Erythroblast (primary cell): ENCODE measurements around the gene BRMS1.
"Not testable (repeated sequence)": the region's sequence is repeated elsewhere in the genome, so short reads cannot be mapped to it uniquely, and the experiment has no call there.

Experiments used
- DNase-seq, 2 experiments: peaks; one replicate each; lab custom pipeline; 2025; lab: John Stamatoyannopoulos, UW
- GATA1 ChIP-seq: IDR thresholded peaks from 2 replicates; pipeline ENCODE4 v1.6.1; 2011; ENCODE audit warnings: low read depth, mild to moderate bottlenecking, control low read depth, low read length, moderate library complexity
- POLR2A ChIP-seq: IDR thresholded peaks from 2 replicates; pipeline ENCODE4 v1.6.1; 2011; ENCODE audit warnings: mild to moderate bottlenecking, low read length

BRMS1 gene

DNA sequence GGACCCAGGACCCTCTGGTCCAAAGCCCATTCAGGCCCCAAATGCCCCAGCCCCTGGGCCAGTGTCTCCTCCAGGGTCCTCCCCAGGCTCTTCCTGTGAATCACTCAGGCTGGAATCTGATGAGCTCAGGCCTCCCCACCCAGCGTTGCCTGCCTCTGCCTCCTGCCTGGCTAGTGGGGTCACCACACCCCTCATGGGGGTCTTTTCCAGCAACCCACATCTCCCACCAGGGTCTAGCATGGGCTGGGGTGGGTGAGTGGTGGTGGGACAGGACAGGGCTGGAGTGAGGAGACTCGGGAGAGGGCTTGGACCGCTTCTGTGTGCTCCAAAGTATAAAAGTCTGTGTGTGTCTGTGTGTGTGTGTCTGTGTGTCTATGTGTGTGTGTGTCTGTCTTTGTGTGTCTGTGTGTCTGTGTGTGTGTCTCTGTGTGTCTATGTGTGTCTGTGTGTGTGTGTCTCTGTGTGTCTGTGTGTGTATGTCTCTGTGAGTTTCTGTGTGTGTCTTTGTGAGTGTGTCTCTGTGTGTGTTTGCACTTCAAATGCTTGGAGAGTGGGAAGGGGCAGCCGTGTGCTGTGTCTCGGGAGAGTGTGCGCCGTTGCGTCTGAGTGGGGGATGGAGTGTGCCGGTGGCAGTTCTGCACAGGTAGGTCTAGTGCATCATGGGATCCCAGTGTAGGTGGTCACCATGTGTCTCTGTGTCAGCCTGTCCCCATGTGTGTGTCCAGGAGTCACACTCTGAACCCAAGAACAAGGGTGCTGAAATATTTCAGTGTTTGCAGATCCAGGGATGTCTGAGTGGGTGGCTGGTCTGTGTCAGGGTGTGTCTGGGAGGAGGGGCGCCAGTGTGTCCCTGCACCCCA, 17.5 kb downstream of the BRMS1 start:
- TF ChIP-seq POLR2A (no peak), GATA1 (no peak)
- DNase-seq, result no peak

DNA sequence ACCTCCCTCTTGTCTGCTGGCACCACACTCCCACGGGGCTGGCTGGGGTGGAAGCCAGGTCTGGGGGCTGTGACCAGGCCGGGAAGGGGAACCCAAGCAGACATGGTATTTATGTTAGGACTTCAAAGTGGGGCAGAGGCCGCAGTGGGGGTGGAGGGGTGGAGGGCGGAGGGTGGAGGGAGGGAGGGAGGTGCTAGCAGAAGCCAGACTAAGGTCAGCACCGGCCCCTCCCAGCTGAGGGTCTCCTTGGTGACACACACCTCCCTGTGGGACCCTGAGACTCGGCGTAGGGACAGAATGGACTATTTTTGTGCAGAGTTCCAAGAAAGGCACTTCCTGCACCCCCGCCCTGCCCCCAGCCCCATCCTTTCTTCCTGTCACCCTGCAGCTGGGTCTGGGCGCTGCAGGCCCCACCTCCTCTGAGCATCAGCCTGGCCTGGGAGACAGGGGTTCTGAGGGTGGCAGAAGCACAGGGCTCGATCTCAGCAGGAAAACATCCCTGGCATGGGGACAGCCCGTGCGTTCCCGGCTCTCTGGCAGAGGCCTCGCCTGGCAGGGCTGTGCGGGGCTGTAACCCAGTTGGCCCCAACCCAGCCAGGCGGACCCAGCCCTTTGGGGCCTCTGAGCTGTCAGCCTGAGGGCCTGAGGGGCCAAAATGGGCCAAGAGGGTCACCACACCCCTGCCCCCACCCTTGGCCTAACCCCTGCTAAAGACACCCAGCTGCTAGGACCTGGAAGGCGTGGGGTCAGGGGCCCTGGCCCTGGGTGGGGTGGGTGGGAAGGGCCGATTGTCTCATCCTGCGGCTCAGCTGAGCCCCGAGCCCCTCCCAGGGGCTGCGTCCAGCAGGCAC, 18.4 kb downstream of the BRMS1 start:
- TF ChIP-seq POLR2A (no peak), GATA1 (no peak)
- DNase-seq, result no peak

DNA sequence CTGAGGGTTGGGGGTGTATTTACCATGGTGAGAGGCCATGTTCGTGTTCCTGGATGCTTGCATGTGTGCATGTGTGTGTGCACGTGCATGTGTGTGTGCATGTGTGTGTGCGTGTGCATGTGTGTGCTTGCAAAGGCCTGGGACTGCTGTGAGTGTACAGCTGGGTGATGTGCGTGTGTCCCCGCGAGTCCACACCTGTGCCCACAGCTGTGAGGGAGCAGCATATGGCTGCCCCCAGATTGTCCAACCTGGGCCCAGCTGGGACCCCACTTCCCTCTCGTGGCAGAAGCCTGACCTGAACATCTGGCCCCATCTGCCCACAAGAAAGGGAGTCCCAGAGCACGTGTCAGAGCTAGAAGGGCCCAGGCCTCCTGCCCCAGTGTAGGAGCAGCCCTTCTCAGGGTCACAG, 19.6 kb downstream of the BRMS1 start:
- no peak for DNase-seq
- no peak for TF ChIP-seq POLR2A
- TF ChIP-seq GATA1, result no peak

DNA sequence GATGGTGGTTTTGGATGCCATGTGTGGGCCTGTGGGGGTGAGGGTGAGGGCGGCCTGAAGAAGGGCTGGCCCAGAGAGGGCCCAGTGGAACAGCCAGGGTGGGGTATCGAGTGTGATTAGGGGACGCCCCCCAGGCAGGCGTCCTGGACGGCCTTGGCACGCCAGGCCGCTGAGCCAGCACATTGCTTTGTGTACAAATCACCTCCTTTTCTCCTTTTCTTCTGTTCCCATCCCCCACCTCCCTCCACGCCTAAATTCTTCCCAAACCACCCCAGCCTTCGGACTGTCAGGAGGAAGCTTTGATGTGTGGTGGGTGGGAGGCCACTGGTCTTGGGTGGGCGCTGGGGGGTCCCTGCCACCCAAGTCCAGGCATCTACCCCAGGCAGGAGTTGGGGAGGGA, 20.2 kb downstream of the BRMS1 start:
- DNase-seq, result no peak
- no peak for TF ChIP-seq GATA1
- TF ChIP-seq POLR2A, result no peak

DNA sequence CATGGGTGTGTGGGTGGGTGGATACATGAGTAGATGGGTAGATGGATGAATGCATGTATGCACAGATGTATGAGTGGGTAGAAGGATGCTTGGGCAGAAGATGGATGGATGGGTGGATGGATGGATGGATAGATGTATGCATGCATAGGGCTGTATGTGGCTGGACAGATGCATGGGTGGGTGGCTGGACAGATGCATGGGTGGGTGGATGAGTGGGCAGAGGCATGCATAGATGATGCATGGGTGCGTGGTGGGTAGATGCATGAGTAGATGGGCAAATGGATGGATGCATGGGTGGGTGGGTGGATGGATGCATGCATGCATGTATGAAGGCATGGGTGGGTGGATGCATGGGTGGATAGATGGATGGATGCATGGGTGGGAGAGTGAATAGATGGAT, 21.2 kb downstream of the BRMS1 start:
- TF ChIP-seq GATA1 (no peak), POLR2A (no peak)
- DNase-seq, result no peak

DNA sequence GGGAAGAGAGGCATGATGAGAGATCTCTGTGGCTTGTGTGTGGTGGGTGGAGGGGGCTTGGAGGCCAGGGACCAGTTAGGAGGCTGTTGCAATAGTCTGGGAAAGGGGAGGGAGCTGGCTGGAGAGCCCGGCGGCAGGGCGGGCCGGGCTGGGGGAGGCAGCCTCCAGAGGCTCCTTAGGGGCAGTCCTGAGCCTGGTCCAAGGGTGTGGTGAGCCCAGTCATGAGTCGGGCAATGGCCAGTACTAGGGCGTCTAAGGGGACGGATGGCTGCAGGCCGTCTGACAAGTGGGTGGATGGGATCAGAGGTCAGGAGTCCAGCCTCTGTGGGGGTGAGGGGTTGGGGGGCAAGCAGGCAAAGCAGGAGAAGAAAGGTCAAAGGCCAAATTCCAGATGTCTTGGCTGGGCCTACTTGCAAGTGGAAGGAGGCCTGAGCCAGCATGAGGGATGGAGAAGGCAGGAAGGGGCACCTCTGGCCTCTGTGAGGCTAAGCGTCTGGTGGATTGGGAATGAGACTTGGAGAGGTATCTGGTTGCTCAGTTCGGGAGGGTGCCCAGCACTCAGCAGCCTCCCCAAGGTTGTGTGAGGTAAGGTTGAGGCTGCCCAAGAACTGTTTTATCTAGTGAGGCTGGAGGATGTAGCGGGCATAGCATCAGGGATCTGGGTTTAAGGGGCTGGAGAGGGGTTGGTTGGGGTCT, 22.0 kb downstream of the BRMS1 start:
- DNase-seq, result no peak
- TF ChIP-seq GATA1 (no peak), POLR2A (no peak)

DNA sequence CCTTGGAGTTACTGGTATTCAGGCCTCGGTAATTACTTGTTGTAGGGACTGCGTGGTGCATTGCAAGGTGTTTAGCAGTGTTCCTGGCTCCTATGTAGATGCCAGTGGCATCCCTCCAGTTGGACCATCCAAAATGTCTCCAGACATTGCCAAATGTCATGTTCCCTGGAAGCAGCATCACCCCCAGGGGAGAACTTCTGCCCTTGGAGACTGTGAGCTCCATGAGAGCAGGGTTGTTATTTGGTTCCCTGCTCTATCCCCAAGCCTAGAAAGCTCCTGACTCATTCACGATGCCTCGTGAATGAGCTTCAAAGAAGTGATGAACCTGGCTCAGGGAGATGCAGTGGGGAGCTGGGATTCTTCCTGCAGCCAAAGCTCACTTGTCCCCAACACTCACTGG, 23.3 kb downstream of the BRMS1 start:
- DNase-seq, result no peak
- TF ChIP-seq POLR2A (no peak), GATA1 (no peak)

DNA sequence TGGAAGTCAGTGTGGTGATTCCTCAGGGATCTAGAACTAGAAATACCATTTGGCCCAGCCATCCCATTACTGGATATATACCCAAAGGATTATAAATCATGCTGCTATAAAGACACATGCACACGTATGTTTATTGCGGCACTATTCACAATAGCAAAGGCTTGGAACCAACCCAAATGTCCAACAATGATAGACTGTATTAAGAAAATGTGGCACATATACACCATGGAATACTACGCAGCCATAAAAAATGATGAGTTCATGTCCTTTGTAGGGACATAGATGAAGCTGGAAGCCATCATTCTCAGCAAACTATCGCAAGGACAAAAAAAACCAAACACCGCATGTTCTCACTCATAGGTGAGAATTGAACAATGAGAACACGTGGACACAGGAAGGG, 24.2 kb downstream of the BRMS1 start:
- DNase-seq, result not testable (repeated sequence)

DNA sequence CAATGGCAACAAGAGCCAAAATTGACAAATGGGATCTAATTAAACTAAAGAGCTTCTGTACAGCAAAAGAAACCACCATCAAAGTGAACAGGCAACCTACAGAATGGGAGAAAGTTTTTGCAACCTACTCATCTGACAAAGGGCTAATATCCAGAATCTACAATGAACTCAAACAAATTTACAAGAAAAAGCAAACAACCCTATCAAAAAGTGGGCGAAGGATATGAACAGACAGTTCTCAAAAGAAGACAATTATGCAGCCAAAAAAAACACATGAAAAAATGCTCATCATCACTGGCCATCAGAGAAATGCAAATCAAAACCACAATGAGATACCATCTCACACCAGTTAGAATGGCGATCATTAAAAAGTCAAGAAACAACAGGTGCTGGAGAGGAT, 24.6 kb downstream of the BRMS1 start:
- not testable (repeated sequence) for DNase-seq

DNA sequence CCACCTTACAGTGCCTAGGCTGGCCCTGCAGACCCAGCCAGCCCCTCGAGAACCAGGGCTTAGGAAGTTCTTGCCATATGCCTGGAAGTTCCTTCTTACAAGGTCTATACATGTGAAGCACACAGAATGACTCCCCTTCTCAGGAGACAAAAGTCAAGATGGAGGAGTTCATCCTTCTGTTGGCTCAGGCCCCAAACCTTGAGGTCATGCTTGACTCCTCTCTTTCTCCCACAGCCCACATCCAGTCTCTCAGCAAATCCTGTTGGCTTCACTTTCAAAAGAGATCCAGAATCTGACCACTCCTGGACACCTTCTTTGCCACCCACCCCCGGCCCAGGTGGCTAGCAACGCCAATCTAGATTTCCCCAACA, 26.3 kb downstream of the BRMS1 start:
- no peak for TF ChIP-seq POLR2A
- no peak for TF ChIP-seq GATA1
- DNase-seq, result no peak

DNA sequence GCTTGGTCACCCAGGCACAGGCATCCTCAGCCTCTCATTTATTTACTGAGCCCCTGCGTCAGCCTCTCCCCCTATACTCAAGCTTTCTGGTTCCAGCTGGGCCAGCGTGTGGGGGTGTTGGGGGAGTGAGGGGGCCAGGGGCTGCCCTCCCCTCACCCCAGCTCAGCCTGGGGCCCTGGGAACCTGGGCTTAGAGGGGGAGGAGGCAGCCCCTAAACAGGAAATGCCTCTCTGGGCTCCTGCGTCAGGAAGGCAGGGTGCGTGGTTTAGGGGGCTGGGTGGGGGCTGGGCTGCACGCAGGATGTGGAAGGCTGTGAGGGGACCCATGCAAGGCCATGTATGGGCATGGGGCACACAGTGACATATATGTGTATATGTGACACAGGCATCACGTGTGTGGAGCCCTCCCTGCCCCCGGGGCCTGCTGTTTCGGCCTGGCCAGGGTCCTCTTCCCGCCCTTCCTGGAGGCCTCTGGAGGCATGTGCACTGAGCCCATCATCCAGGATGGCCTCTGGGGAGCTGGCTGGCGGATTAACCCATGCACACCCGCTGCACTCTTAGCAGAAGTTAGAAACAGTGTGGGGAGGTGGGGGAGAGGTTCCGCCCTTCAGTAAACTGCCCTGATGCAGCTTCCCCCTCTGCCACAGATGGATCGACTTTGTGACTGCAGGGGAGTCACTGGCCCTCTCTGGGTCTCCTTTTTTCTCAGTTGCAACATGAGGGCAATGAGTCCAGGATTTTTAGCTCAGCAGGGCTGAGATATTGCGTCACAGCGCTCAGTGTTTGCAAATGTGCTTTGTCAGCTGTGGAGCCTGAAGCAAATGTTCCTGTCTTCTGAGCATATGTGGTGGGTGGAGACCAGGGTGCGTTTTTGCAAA, 26.9 kb downstream of the BRMS1 start:
- peak in 1 of 2 experiments; percentile 50 for DNase-seq

DNA sequence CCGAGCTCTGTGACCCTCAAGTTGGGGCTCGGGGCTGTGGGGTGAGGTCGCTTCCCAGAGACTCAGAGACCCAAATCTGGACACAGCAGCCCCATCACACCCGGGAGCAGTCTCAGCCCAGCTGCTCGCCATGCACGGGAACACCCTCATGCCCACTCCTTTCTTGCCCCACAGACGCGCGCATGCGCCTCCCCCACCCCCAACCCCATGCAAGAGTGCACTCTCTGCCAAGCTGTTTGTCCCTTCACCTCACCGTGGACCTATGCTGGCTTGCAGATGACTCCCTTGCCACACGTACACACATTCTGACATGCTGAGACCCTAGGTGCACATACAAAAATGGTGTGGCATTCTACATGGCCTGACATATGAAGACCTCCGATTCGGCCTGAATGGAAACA, 27.6 kb downstream of the BRMS1 start:
- TF ChIP-seq GATA1 (no peak), POLR2A (no peak)
- DNase-seq, result no peak

More for the DNA sequence above, 26.9 kb downstream of the BRMS1 start:
- TF ChIP-seq GATA1 (no peak), POLR2A (no peak)

DNA sequence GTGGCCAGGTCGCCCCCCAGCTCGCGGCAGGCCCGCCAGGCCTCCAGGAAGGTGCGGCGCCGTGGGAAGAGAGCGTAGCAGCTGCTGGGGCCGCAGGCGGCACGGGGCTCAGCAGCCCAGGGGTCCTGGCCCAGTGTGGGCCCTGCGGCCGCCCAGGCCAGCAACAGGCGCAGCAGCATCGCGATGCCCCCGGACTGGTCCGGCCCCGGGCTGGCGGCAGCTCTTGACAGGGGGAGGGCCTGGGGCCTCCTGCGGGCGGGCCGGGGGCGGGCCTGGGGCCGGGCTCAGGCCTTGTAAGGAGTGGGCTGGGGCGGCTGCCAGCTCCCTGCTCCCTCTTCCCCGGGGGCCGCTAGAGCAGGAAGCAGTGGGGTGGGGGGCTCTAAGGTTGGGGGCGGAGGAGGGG, 28.1 kb downstream of the BRMS1 start, which contains the start of gene CD248:
TSS of gene CD248 (minus strand) at position 196 of the 403 bp plus-strand sequence. CDS start at position 179, 17 bp downstream.
- DNase-seq, result no peak
- TF ChIP-seq GATA1, result no peak
- TF ChIP-seq POLR2A, result no peak
